HG02943 (cell line): ENCODE data around the gene LGALS3.
"Not testable (repeated sequence)": the region's sequence is repeated elsewhere in the genome, so short reads cannot be mapped to it uniquely, and the experiment has no call there.

Experiments used
- ATAC-seq: cut with Tn5 transposase; IDR thresholded peaks from one replicate; pipeline ENCODE4 v1.9.1; 2021; ENCODE audit warnings: mild to moderate bottlenecking, low read depth, moderate library complexity; ENCODE audit not compliant: unreplicated experiment

LGALS3 gene

DNA sequence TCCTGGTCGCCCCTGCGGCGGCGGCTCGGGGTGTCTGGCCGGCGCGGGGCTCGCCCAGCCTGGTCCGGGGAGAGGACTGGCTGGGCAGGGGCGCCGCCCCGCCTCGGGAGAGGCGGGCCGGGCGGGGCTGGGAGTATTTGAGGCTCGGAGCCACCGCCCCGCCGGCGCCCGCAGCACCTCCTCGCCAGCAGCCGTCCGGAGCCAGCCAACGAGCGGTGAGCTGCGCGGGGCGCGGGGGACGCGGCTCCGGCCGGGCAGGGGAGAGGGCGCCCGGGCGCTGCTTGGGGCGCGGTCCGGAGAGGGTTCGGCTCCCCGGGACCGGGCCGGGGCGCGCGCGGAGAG is at the start of gene LGALS3:
Gene LGALS3 (plus strand): TSS at position 167 of the 342 bp plus-strand sequence. CDS start 8,122 bp downstream, outside the sequence.
- peak; percentile 61 for ATAC-seq

DNA sequence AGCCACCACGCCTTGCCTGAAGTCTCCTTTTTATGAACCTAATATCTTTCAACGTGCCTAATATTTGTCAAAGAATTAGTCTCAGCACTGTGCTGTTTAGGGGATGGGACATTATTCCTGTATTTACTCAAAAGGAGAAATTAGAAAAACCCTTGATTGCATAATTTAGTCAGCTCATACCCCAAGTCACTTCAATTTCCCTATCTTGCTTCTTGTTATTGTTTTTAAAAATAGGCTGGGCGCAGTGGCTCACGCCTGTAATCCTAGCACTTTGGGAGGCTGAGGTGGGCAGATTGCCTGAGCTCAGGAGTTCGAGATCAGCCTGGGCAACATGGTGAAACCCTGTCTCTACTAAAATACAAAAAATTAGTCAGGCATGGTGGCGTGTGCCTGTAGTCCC is 49.1 kb upstream of the LGALS3 start:
- not testable (repeated sequence) for ATAC-seq

DNA sequence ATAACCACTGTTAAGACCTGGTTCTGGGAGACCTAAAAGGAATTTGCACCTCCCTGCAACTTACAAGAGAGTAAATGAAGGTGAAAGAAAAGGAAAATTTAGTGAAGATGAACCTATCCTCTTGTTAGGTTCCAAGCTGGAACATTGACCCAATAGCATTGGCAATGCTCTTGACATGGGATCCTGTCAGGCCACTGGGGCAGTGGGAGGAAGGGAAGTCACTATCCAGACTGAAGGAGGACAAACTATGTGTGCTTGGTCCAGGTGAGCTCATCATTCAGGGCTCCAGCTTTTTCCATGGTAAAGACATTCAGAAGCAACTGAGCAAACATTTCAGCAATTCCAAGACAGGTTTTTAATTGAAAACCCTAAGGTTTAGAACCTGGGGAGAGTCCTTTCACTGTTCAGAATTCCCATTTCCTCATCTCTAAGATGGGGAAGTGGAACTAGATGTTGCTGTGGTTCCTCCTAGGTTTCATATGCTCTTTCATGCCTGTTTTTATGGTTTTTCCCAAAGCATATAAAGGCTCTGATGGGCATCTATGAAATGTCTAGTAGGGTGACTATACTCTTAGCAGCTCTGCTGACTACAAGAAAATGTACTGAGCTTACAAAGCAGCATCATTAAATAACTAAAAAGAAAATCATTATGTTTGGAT is 44.5 kb upstream of the LGALS3 start:
- no peak for ATAC-seq

DNA sequence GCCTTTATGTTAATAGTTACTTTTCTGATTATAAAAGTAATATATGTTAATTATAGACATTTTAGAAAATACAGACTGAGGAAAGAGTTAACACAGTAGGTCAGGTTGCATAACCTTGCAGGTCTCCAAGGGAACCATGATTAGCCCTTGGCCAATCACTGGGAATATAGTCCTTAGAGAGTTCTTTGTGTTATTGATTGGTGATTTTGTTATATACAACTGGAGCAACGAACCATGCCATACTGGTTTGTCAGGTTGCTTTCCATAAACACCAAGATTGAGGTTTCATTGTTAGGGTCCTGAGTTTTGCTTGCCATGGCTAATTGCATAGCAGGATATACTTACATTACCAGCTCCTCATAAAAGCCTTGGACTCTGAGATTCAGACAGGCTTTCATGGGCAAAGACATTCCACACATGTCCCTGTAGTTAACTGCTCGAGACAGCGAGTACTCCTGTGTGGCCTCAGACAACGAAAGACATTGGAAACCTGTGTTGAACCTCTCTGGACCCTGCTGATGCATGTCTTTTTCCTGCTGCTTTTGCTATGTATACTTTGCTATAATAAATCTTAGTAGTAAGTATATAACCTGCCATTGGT is 43.9 kb upstream of the LGALS3 start:
- ATAC-seq = no peak

DNA sequence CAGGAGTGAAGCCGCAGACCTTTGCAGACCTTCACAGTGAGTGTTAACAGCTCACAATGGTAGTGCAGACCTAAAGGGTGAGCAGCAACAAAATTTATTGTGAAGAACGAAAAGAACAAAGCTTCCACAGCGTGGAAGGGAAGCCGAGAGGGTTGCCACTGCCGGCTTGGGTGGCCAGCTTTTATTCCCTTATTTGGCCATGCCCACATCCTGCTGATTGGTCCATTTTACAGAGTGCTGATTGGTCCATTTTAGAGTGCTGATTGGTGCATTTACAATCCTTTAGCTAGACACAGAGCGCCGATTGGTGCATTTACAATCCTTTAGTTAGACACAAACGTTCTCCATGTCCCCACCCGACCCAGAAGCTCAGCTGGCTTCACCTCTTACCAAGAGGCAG is 42.1 kb upstream of the LGALS3 start:
- ATAC-seq = no peak

DNA sequence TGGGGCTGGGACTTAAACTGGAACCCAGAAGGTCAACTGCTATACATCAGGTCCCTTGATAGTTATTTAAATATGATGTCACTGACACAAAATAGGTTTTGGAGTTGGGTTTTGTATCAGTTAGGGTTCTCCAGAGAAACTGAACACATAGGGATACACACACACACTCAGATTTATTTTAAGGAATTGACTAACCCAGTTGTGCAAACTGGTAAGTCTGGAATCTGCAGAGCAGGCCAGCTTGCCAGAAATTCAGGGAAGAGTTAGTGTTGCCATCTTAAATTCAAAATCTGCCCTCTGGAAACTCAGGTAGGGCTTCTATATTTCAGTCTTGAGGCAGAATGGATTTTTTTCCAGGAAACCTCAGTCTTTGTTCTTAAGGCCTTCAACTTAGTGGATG is 40.7 kb upstream of the LGALS3 start:
- ATAC-seq = no peak

DNA sequence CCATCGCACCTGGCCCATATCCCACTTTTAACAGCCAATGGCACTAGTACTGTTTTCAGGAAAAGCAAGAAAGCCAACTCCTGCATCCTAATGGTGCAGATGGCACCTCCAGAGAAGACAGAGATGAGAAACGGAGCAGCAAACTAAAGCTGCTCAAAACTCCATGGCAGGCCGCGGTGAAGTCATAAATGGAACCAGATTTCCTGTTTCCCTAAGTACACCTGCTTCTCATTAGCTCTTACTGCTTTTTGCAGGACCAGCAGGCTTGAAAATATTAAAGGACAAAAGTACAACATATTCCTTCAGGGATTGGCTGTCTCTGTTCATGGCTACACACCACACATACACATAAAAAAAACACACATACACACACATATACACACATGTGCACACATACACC is 36.7 kb upstream of the LGALS3 start:
- no peak for ATAC-seq

DNA sequence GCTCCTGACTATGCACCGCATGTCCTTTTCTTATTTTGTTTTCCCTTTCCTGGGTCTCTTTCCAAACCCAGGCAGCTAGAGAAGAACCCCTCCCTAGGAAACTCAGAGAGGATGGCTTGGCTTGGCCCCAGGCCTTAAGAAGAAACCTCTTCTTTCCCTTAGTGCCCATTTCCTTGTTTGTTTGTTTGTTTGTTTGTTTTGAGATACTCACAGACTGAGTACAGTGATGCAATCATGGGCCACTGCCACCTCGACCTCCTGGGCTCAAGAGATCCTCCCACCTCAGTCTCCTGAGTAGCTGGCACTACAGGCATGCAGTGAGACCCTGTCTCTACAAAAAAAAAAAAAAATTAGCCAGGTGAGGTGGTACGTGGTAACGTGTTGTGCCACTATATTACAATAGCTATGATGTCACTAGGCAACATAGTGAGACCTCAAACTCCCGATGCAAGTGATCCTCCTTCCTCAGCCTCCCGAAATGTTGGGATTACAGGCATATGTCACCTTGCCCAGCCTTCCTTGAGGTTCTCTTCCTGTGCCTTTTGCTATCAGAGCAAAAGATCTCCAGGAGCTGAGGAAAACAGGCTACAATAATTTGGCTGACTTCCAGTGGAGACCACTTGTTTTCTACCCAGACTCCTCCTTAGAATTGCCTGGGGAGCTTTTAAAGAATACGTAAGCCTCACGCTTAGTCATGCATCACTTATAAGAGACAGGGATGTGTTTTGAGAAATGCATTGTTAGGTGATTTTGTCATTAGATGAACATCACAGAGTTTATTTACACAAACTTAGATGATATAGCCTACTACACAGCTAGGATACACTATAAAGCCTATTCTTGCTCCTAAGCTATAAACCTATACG is 34.5 kb upstream of the LGALS3 start:
- no peak for ATAC-seq

DNA sequence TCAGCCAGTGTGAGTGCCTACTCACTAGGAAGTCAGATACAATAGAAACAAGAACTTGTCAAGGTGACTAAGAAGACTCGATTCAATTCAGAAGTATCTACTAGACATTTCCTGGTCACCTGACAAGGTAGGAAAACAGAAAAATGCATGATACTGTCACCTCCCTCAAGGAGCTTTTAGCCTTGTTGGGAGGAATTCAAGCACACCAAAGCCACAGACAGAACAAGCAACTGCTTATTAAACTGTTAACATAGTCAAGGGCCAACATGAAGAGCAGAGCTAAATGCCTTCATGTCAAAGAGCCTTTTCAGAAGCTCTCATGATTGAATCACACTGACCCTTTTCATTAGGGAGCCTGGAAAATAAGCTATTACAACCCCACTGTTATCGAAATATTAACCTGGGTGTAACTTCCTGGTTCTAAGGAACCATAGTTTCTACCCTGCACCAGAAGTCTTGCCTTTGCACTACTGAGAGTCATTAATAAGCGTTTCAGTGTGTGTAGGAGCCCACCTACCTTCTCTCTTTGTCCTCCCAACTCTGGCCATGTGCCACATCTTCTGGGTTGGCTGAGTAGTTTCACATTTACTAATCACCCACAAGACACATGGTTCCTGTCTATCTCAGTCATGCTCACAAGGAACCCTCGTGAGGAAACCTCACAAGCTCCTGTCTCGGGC is 31.0 kb upstream of the LGALS3 start:
- ATAC-seq = peak; percentile 57

DNA sequence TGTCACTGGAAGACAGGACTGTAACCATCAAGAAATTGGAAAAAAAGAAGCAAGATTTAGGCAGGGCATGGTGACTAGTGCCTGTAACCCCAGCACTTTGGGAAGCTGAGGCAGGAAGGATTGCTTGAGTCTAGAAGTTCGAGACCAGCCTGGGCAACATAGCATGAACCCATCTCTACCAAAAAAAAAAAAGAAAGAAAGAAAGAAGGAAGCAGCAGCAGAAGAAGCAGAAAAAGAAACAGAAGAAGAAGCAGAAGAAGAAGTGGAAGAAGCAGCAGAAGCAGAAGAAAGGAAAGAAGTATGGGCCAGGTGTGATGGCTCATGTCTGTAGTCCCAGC is 30.5 kb upstream of the LGALS3 start:
- ATAC-seq = no peak

DNA sequence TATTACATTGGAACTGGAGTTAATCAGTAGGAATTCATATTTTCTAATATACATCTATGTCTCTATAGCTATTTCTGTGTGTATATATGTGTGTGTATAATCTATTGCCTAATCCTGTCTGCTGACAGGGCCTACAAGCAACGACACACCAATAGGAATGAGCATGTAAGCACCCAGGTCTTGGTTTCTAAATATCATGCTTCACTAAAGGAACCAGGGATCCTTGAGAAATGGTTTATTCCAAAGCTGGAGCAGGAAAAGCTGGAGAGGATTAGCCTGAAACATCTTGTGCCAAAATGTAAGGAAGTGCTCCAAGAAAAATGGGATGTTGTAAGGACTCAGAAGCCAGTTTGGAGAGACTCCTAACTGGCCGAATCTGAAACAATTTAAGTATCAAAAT is 29.3 kb upstream of the LGALS3 start:
- no peak for ATAC-seq

DNA sequence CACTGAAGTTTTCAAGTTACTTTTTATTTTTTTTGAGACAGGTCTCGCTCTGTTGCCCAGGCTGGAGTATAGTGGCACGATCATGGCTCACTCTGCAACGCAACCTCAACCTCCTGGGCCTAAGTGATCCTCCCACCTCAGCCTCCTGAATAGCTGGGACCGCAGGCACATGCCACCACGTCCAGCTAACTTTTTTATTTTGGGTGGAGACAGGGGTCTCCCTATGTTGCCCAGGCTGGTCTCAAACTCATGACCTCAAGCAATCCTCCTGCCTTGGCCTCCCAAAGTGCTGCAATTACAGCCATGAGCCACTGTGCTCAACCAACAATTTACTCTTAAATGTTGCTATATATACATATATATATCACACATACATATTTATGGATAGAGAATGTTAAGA is 27.4 kb upstream of the LGALS3 start:
- ATAC-seq = no peak

DNA sequence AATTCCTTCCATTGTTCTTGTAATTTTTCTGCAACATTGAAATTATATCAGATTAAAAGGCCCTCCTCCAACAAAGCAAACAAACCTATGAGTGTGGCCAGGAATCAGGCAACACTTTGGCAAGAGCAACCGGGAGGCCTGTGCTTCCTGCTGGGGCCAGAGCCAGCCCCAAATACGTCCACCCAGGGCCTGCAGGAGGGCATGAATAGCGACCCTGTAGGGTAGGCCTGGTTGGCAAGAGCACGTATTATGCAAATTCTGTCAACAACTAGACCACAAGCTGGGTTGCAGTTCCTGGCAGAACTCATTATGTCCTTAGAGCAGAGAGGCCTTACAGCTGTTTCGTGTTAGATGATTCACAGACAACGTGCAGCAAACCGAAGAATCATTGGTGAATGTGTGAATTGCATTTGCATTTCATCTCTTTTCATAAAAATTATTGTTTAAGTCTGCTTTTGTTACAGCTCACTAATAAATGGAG is 26.9 kb upstream of the LGALS3 start:
- ATAC-seq = peak; percentile 68

DNA sequence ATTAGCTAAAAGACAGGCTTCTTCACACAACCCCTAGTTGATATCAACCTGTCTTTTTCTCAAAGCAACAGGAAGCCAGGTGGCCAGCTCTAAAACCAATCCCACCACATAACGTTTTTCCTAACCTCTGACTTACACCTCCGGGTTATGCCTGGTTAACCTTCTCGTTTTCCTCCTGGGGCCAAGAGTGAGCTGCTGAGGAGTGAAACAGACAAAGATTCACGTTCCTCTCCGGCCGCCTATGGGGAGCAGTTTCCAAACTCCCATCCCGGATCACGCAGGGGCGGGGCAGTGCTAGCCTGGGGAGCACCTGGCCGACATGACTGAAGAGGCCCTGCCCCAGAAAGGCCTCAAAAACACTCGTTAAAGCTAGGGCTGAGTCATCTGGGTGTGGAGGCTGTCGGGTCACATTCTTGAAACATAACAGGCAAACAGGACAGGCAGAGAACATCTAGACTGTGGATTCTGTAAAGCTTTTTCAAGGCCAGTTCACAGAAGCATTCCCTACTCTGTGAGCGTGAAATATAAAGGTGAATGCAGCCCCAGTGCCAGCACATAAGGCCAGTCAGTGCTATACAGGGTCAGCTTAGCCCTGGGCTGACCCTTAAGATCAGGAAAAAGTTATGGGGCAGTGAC is 25.9 kb upstream of the LGALS3 start:
- peak; percentile 39 for ATAC-seq

DNA sequence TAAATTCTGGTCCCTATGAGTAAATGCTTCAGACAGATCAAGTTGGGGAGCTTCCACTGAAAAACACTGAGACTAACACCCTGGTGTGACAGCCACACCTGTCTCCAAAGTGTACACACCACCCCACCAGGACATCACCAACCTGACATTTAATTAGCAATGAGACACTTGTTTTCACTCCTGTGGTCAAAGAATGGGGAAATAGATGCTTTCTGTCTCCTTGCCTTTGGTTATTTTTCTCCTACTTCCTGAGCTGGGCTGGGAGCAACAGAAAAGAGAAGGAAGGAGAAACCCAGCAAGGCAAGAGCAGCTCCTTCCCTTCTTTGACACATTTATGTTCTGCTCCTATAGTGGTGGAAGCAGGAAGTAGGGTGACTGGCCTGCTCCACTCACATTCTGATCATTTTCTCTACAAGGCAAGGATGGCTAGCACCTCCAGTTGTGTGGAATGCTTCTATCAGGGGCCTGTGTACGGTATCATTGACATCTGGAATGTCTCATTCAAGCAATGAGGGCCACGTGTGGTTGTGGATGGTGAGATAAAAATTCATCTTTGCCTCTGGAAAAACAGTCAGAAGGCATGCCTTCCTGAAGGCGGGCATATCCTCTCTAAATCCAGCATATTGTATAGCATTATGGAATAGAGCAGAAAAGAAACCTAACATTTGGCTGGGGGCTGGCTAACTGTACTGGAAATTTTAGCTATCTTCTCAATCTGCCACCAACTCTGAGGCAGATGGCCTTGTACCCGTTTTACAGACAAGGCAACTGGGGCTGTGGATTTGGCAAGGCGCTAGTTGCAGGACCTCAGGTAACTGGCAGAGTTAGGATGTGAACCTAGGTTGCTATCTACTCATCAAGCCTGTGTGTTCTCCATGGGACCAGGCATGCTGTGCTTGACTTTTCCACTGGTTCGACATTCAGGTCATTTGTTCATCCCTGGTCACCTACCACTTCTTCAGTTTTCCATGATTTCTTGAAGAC is 24.8 kb upstream of the LGALS3 start:
- ATAC-seq = no peak

DNA sequence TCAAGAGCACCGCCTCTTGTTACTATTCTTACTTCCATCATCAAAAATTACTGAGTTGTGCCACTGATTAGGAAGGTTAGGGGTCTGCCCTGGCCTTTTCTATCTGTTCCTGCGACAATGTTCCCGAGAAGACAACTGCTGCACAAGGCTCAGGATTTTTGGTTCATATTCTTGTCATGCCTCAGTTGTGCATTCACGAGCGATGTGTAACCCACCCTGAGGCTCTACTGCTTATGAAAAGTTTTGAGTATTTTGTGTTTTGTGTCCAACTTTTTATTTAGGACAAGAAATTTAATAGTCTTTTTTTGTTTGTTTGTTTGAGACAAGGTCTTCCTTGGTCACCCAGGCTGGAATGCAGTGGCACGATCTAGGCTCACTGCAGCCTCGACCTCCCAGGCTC is 23.1 kb upstream of the LGALS3 start:
- ATAC-seq = no peak

DNA sequence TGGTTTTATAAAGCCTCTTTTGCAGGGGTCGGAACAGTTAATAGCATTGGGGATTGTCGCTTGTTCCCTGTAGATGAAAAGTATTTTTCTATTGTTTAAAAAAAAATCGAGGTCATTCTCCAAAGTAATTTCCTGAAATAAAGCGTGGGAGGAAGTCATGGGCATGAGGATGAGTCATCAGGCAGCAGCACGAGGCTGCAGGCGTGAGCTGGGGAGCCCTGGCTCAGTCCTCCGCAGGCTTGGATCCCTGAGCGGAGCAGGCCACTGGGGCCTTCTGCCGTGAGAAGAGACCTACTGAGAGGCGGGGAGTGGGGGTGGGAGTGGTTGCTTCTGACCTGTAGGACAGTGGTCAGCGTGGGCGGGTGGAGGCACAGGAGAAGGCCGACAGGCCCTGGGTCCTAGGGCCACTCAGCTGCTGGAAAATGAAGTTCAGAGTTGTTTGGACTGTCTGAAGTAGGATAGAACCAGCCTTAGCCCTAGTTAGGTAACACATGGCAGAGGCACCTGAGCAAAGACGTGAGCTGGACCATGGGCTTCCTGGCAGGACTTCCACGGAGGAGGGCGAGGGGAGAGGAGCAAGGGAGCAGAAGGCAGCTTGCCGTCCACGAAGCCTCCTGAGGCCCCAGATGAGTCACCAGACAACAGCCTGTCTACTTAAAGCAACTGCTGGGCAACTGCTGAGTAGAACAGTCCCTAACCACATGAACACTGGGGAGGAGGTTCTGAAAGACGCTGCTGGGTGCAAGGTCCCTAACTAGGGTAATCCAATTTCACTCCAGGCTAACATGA is 21.1 kb upstream of the LGALS3 start:
- no peak for ATAC-seq

DNA sequence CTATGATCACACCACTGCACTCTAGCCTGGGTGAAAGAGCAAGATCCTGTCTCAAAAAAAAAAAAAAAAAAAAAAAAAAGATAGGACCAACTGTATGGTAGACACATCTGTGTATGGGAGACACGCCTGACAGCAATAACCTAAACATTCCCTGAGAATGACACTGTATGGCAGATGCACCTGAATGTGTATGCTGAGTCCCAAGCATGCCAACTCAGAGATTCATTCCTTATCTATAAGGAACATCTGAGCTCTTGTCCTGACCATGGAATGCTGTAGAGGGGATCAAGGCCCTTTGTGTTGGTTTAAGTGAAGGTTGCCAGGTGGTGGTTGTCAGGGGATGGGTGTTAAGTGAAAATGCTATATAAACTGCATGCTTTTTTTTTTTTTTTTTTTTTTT is 19.2 kb upstream of the LGALS3 start:
- ATAC-seq = no peak
